NCI-H1417 (cell line): ENCODE data around the gene ALDH1A3.
A peak's percentile ranks its signal among the peaks of the same experiment; 100 is the strongest.

Experiments
- DNase-seq, 3 experiments: peaks; one replicate each; lab custom pipeline; 2025; lab: John Stamatoyannopoulos, UW

The ALDH1A3 gene

DNA sequence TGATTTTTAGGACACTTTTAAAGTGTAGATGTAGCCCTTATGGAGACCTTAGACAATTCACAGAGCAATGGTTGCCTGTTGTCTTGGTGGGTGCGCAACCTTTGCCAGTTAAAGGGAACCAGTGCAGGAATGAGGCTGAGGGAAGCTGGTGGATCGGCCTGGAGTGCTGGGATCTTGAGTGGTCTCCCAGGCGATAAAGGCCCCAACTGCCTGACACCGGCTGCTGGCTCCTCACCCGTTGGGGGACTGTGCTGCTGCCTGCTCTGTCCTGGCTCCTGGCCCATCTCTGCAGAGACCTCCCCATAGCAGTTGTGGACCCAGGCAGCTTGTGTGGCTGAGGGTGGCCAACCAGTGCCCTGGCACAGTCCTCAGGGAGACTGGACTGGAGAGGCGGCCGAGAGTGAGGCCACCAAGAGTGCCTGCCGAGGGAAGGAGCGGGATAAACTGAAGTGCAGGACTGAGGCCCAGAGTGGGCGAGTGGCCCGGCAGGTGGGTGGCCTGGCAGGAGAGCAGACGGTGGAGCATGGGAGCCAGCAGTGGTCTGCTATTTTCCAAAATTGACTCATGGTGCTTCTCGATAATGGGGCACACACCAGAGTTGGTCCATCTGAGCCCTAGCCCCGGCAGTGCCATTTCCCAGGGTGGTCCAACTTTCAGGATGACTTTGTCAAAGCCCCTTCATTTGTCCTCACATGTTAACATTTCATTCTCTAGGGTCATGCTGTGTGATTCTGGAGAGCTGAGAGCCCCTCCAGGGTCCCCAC lies 2.1 kb downstream of the ALDH1A3 start:
- no peak for DNase-seq

DNA sequence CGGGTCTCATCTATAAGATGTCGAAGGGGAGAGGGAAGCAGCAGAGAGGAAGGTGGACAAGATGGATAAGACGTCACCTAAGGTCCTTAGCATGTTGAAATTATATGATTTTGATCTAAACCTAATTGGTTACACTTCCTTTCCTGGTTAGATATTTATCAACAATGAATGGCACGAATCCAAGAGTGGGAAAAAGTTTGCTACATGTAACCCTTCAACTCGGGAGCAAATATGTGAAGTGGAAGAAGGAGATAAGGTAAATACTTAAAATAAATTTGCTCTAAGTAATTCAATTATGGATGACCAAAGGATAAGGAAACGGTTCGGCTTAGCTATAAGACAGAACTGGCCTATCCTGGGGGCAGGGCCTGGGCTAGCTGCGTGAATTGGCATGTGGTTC lies 5.5 kb downstream of the ALDH1A3 start:
- DNase-seq = no peak

DNA sequence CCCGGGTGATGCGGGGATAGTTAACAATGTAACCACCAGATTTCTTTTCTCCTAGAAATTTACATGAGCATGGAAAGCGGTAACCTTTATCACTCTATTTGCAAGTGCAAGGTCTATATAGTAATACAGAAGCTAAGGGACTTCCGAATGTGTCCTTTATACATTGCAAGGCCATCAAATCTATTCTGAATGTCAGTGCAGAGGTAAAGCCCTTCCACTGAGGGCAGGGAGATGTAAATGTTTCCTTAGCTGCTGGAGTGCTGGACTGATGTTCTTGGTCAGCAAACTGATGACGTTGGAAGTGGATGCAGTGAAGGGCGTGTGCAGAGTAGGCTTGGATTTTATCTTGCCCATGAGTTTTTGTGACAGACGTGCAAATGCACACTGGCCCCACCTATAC lies 6.2 kb downstream of the ALDH1A3 start:
- no peak for DNase-seq

DNA sequence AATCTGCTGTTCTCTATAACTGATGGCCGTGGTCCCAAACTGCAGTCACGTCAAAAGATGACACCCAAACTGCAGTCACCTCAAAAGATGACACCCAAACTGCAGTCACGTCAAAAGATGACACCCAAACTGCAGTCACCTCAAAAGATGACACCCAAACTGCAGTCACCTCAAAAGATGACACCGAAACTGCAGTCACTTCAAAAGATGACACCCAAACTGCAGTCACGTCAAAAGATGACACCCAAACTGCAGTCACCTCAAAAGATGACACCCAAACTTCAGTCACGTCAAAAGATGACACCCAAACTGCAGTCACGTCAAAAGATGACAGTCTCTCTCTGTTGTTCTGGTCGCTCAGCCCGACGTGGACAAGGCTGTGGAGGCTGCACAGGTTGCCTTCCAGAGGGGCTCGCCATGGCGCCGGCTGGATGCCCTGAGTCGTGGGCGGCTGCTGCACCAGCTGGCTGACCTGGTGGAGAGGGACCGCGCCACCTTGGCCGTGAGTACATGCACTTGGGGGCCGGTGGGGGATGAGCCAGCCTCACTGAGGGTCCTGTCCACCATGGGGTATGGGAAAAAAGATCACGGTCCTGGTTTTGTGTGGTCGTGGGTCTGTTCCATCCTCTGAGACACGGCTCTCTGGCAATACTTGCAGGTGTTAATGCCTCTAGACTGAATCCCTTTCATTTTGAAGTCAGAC lies 7.7 kb downstream of the ALDH1A3 start:
- no peak for DNase-seq

DNA sequence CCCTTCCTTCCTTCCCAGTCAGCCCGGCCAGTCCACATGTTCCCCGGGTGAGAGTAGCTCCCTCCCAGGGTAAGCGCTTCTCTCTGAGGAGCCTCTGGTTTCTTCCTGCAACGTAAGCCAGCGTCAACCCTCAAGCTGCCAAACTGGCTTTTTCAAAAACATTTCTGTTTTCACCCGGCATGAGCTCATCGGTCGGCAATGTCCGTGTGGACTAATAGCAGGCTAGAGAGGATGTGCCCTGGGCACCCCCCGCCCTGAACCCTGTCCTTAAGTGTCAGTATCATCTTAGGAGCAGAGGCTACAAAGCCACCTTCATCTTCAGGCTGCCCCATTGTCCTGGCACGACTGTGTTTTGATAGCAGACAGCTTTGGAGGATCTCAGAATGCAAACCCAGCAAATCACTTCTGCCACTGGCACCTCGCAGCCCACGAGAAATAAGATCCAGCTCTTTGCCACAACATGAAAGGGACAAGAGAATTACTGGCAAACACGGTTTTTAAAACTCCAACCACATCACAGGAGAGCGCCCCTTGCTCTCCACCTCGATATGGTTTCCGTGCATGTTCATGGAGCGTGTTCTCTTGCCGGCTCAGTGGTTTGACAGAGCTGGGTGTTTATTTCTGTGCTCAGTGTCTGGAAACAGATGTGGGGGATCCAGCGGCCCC lies 9.9 kb downstream of the ALDH1A3 start:
- no peak for DNase-seq

DNA sequence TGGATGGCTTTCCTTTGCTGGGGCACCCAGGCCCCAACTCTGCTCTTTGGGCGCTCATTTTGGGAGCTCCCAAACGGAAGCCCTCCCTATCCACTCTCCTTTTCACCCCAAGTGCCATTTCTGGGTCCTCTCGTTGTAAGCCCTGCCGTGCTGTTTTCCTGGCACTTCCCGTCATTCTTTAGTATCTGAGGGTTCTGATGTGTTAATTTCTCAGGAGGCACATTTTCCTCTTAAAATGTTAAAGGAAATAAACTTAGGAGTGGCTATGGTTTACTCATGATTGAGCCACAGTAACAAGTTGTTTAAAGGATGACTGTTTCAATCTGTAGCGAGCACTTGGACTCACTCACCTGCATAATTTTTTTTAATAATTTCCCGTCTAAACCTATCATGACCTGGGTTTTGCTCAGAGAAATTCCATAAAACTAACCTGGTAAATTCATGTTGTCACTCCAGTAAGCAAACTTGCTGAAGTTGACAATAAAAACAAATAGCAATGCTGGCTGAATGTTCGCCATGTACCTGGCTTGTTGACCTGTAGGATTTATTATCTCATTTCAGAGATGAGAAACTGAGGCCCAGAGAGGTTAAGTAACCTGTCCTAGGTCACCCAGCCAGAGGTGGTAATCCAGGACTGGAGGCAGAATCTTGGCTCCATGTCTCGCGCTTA lies 10.6 kb downstream of the ALDH1A3 start:
- DNase-seq = no peak

DNA sequence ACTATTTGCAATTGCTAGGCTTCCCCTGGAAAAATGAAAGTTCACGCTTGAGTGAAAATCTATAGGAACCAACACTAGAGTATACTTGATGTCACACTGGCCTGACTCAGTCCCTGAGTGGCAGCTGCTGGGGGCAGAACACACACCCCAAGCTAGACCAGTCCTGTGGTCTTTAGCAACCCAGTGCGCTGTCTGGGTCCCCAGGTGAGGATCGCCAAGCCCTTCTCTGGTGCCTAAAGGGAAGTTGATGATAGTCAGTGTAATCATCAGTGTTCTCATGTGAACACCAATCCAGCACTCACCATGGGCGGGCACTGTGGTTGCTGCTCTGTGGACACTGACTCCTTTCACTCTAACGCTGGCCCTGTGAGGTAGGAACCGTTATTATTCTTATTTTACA lies 11.2 kb downstream of the ALDH1A3 start:
- peak; percentile 10 to 88 (median 49) for DNase-seq

DNA sequence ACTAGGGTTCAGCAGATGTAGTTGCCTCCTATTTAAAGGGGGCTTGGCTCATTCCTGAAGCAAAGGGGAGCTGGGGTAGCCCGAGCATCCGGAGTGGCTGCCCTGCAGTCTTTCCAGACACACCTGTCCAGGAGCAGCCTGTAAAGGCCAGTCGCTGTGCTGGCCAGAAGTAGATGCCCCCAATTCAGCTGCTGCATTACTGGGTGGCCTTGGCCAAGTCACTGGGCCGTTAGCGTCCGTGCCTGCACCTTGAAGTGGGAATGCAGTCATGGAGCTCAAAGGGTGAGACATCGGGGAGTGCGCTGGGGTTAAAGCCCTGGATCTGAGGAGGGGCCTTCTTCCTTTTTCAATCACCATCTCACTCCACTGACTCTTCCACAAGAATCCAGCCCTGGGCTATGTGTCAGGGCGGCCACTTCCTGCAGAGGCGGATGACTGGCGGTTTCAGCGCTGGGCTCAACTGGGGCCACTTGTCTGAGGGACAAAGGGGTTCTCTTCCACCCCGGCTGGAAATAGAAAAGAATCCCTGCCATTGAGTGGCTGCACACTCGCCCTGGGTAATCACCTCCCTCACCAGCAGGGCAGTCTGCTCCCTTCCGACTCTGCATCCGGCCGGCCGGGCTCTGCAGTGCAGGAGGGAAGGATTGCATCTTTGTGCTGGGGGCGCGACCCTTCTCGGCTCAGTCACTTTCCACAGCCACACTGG lies 11.8 kb downstream of the ALDH1A3 start:
- no peak for DNase-seq

DNA sequence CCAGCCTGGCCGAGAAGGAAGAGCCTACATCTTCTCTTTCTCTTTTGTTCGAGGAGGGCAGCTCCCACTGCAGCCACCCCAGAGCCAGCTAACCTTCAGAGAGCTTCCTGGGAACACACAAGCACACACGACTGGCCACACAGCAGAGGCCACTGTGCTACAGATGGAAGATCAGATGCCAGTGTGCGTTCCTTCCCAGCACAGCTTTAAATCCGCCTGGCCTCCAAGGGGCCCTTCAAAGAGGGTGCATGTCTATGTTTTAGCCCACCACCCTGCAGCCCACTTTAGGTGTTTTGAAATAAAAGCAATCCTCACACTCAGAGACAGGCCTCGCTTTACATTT lies 12.4 kb downstream of the ALDH1A3 start:
- no peak for DNase-seq

DNA sequence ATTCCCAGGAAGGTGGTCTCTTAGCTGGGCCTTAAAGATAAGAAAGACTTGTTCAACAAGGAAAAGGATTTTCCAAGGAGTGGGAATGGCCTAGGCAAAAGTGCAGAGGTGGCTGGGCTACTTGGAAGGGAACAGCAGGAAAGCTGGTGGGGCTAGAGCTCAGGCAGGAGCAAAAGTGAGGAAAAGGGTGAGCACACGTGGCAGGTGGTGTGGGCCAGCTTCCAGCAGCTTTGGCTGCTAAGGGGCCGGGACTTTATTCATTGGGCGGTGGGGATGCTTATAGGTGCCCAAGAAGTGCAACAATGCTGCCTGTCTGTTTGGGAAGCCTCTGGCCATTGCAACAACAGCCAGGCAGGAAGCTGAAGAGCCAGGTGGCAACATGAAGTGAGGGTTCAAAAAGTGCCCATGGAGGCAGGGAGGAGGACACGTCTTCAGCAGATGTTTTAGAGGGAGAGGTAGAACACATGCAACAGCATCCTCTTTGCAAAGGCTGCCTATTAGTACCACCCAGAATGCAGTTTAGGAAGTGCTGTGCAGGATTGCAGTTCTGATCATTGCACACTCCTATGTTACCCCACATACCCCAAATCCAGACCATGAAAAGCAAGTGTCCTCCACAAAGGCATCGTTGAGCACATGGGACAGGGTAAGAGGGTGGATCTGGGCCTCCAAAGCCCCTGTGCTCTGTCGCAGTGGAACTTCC lies 13.8 kb downstream of the ALDH1A3 start:
- DNase-seq = no peak

DNA sequence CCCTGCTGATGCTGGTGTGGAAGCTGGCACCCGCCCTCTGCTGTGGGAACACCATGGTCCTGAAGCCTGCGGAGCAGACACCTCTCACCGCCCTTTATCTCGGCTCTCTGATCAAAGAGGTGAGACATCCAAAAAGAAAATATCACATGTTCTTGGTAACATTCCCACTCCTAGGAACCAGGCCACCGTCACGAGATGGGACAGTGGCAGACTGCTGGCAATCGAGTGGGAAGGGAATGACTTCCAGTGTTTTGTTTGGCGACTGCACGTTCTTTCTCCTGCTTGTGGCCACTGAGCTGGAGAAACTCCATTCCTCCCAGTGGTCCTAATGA lies 14.3 kb downstream of the ALDH1A3 start:
- no peak for DNase-seq

DNA sequence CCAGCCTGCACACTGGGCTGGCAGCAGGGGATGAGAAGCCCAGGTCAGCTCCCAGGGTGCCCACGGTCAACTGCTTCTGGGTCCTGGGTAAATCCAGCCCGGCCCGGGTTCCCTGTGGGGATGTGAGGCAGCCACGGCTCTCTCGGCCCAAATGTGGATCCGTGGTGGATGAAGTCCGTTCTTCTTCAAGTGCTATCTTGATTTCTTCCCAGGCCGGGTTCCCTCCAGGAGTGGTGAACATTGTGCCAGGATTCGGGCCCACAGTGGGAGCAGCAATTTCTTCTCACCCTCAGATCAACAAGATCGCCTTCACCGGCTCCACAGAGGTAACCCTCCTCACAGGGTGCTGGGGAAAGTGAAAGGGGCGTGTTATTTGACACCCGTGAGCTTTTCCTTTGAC lies 16.1 kb downstream of the ALDH1A3 start:
- DNase-seq = no peak

DNA sequence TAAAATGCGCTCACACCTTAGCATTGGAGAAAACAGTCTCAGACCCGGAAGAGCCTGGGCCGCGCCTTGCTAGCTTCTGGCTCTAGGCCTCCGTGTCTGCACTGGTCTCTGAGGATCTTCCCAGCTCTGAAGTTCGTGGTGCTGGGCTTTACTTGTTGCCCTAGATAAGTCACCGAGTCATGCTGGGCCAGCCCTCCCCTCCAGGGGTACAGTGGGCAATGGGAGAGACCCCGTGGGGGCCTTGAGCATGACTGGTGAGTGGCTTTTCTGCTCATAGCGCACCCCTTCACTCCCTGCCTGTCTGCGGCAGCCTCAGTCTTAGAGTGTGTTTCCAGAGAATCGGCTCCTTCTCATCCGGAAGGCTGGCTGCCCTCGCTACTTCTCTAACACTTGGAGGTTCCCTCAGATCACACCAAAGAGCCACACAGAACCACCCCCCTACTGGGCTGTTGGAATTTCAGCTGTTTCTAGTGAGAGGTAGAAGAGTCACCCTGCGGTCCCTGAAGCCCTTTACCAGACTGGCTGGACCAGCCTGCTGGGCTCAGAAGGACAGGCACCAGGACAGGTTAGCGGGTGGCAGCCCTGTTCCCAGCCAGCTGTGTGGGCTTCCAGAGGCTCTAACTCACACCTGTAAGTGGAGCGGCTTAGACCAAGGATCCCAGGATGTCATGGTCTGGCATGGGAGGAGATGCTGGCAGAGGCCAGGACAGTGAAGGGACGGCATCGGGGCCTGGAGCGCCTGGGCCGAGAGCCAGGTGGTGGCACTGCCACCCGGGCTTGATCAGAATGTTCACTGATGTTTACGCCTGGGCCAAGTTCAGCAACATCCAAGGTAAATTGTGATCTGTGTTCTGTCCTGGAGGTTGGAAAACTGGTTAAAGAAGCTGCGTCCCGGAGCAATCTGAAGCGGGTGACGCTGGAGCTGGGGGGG lies 17.9 kb downstream of the ALDH1A3 start:
- no peak for DNase-seq

DNA sequence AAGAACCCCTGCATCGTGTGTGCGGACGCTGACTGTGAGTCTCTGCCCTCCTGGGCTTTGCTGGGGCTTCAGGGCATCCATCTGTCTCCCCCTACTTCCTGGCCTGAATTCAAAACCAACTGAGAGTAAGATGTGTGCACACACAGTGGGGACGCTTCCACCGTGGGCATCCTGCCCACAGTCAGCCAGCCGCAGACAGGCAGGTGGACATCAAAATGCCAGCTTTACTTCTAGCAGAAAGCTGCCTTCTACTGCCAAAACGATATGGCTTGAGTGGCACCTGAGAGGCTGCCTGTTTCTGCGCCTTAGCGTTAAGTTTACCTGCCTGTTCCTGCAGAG lies 18.5 kb downstream of the ALDH1A3 start:
- no peak for DNase-seq

DNA sequence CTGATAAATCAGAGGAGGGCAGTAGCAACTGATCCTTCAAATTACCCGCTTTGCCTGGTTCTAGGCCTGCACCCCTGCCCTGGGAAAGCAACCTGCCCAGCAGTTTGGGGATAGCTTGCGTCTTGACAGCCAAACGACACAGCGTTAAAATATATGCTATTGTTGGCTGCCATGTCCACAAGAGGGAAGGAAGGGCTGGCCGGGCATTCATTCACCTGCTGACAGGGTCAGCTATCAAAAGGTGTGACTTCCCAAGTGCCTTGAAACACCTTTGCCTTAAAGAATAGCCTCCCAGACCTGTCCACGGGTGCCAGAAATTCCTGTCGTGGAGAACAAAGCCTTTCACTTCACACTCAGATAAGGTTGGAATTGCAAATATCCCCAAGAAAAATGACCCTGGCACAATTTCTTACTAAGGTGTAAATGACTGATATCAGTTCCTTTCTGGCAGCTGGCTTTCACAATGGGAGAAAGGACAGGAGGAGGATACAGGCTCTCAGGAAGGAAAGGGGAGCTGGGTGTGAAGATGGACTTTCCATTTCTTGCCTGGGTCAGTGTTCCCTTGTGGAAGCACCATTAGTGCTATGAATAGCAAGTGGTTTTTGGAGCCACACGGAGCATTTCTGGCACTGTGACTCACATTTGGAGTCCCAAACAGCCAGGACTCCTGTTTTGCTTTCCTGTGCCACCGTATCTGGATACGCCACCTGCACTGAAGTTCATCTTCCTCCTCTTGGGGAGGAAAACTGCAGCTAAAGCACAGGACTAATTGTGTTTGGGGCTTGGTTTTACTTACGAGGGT lies 19.2 kb downstream of the ALDH1A3 start:
- DNase-seq = no peak

DNA sequence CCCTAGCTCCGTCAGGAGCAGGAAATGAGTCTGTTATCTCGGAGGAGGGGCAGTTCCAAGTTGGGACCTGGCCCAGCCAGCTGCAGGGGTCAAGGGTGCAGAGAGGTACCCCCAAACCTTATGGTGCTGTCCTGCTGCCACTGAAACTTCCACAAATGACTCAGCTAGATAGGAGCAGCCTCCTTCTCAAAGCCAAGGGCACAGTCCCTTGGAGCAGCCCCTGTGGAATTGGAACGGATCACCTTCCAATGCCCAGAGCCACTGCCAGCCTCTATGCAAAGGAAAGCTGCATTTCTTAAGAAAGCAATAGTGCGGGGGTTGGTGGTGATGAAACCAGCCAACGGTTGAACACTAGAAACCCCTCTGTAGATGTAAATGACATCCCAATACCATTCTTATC lies 20.0 kb downstream of the ALDH1A3 start:
- DNase-seq = no peak

DNA sequence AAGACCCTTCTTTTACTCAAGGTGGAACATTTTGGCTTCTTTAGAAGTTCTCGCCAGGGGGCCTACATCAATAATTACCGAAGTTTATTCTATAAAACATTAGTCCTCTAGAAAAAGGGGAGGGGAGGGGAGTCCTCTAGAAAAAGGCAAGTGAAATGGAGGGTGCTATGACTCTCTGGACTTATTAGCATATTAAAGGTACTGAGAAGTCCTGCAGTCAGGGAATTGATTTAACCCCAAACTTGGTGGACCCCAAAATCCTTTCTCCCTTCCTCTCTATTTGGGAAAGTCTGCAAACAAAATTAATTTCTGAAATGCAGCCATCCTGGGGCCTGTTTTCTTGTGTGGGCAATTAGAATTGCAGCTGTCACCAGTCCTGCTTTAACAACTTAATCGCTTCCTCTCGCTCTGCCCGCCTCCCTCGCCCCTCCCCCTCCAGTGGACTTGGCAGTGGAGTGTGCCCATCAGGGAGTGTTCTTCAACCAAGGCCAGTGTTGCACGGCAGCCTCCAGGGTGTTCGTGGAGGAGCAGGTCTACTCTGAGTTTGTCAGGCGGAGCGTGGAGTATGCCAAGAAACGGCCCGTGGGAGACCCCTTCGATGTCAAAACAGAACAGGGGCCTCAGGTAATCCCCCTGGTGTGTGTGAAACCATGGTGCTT lies 20.6 kb downstream of the ALDH1A3 start:
- DNase-seq = peak in 2 of 3 experiments; percentile 78 to 84

DNA sequence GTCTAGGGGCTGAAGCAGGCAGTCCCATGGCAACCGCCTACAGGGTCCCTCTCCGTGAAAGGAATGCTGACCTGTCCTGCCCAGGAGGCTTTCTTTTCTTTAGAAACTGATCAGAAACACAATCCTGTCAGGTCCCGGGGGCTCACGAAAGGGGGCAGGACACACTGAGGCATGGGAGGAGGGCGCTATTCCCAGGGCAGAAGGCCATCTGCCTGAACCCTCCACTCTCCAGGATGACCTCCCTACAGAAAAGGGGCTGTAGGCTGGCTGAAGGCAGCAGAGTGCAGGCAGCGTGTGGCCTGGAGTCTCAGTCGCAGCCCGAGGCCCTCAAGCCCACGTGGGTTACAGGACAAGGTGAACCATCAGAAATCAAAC lies 21.2 kb downstream of the ALDH1A3 start:
- DNase-seq = no peak

DNA sequence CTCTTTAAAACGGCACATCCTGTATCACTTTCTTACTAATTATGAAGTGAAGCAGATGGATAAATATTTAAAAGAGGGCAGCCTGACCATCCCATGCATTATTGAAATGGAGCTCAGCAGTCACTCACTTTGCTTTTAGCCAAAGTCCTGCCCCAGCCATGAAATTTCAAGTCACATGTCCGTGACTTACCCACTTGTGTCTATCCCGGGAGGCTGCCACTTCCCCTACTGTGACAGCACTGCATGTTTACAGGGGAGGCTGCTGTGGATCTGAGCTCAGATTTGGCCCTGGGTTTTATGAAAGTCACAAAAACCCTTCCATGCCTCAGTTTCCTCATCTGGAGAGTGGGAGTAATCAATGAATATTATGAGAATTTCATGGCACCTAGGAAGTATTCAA lies 21.7 kb downstream of the ALDH1A3 start:
- no peak for DNase-seq
